CD4-positive, alpha-beta T cell treated with Interleukin-4 for 4 hours (primary cell): ENCODE data around the gene WNT11.
"Not testable (repeated sequence)": the region's sequence is repeated elsewhere in the genome, so short reads cannot be mapped to it uniquely, and the experiment has no call there.

Source experiments
- DNase-seq: peaks from one replicate; pipeline ENCODE4 v3.0.0-alpha.2; 2020

WNT11 gene

DNA sequence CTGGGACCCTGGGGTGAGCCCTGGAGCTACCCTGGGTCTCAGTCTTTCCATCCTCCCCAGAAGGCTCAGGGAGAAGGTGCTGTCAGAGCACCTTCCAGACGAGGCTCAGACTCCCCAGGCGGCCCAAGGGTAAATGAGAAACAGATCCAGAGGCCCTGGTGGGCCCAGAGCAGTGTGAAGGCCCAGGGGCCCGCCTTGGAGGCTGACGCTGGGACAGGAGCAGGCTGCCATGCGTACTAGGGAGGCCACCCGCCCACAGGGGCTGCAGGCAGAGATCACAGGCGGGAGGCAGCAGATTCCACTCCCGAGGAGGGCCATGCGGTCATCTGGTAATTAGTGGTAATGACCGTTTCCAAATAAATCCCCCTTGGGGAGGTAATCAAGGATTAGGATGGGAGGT, 5.2 kb downstream of the WNT11 start:
- no peak for DNase-seq

DNA sequence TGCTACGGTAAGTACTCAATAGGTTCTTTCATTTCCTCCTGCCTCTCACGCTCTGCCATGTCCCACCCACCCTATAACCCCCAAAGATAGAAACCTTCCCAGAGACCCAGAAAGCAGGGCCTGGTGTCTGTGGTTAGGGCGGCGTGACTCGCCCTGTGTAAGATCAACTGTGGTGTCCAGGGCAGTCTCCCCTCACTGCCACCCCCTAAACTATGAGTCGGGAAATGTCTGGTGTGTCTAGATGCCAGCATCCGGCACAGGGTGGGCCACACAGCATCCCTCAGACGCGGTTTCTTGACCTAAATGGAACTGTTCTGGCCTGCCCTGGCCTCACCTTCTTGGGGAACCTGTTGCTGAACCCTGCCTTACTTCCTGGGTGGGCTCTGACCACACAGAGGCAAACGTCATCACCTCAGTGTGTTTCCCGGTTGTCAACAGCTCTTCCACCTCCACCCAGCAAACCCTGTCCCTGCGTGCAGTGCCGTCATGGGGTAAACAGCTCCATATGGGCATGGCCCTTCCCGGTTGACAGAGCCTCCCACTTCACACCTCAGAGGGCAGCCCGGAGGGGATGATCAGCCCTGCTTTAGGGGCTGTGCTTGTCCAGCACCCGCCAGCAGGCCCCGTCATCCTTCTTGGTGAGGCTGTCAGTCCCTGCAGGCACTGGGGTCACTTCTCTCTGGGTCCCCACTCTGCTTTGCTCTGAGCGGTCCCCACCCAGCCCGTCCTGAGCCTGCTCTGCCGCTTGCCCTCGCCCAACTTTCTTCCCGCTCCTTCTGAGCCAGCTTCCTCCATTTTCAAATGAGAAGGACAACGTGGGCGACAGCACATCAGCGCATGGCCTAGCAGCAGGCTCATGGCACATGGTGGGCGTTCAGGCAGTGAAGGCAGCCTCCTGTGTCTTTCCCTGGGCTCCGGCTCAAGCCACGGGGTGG, 6.0 kb downstream of the WNT11 start:
- DNase-seq: no peak

DNA sequence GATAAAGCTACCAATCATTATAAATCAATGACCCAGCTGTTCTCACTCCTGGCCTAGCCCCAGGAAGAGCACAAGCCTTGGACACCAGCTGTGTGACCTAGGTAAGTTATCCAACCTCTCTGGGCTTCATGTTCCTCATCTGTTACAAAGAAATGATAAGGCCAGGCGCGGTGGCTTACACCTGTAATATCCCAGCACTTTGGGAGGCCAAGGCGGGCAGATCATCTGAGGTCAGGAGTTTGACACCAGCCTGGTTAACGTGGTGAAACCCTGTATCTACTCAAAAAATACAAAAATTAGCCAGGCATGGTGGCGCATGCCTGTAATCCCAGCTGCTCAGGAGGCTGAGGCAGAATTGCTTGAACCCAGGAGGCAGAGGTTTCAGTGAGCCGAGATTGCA, 7.6 kb downstream of the WNT11 start:
- not testable (repeated sequence) for DNase-seq

DNA sequence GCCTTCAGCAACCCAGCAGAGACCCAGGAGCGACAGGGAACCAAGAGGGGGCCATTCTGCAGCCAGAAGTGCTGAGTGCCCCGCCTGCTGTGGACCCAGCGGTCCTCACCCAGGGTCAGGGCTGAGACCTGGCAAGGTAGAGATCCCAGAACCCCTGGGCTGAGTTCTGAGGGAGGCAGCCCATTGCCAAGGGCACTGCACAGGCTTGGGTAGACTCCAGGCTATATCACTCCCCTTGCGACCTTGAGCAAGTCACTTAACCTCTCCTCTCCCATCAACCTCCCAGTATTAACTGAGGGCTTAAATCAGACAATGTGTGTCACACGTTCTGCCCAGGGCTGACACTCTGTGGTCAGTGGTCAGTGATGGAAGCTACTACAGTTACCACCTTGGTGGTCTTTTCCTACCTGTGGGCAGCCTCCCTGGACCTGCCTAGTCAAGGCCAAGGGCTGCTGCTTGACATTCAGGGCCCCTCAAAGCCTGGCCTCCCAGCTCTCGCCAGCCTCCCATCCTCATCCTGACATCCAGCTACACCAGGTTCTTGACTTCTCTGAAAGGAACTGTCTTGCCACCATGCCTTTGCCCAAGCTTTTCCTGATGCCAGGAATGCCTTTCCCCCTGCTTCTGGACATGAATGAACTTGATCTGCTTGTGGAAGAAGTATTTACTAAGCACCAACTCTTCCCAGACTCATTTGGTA, 8.2 kb downstream of the WNT11 start:
- DNase-seq: no peak

DNA sequence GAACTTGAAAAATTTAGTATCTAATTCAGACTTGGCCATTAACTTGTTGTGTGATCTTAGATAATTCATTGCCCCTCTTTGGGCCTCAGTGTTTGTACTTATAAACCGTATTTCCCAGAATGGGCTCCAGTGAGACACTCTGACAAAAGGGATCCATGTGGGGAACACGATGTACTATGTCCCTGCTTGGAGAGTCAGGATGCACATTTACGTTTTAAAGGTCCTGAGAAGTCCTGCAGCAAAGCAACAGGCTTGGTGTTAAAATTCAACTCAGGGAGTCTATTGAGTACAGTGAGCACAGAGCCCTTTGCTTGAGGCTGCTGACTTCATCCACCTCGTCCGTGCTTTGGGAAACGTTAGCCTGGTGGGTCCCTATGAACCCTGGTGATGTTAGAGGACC, 9.0 kb downstream of the WNT11 start:
- no peak for DNase-seq

DNA sequence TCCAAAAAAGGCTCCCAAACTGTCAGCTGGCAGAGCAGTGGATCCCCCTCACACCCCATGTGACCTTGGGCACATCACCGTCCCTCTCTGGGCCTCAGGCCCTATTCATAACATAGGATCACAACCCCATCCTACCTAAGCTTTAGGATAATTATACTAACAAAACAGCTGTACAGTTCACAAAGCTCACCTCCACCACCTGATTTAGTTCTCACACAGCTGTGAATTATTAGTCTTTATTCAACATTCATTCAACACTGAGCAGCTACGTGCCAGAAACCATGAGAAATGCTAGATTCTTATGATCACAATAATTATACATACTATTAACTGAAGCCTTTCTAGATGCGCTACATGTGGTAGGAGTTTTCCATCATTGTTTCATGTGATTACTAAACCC, 9.5 kb downstream of the WNT11 start:
- DNase-seq: no peak

DNA sequence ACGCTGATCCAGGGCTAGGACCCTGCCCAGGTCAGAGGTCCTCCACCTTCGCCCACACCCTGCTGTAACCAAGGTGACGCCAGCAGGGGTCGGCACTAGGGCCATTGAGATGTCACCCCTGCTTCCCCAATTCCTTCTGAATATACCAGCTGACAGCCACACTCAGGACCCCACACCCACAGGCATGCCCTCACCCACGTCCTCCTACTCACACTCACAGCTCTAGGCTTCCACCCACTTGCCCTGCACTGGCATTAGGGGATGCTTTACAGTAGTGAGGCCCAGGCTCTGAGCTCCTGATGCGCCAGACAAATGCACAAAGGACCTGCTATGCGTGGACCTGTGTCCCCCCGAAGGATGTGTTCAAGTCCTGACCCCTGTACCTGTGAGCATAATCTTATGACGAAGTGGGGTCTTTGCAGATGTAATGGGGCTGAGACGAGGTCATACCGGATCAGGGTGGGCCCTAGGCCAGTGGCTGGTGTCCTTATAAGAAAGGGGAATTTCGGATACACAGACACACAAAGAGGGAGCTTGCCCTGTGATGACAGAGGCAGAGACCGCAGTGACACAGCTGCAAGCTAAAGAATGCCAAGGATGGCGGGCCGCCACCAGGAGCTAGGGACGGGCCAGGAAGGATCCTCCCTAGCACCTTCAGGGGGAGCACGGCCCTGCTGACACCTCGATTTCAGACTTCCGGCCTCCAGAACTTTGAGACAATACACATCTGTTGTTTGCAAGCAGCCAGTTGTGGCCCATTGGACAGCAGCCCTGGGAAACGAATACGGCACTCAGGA, 11.2 kb downstream of the WNT11 start:
- DNase-seq: no peak

DNA sequence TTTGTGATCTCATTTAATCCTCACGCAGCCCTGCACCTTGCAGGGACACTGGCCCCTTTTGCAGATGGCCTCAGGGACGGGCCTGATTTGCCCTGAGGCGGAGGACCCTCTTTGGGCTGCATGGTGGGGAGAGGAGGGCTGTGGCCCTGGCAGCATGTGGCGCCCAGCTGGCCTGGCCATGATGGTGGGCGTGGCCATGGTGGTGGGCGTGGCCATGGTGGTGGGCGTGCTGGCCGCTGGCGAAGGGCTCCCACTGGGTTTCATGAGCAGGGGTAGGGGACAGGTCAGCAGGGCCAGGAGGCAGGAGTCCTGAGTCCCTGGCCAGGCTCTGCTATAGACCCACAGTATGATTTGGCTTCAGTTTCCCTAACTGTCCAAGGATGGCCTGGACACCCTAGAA, 13.1 kb downstream of the WNT11 start:
- no peak for DNase-seq

DNA sequence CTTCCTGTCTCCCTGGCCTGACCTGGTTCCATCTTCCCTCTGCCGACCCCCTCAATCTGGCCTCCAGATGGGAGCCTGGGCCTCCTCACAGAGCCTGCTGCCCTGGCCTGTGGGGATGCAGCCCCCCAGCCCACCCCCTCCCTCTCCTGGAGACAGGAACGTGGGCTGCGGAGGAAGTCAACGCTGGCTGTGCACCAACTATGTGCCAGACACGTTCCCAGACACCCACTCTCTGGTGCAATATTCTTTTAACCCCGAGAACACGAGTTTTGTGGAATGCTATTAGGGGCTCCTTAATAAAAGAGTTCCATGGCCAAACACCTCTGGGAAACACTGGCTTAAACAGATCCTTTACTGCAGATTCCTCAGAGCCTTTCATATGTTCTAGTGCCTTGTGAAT, 15.9 kb downstream of the WNT11 start:
- no peak for DNase-seq

DNA sequence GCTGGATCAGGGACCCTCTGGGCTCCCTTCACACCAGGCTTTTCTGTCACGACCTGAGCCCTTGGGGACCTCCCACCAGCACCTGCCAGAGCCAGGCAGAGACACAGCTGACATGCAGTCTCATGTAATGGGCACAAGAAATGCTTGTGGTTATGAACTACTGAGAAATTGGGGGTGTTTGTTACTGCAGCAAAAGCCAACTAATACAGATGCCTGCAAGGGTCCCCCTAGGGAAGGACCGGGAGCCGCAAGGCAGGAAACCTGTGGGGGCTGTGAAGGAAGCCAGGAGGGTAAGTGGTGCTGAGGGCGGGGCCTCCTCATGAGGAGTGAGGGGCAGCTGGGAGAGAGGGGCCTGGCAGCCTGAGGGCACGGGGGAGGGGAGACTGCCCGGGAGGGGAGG, 16.6 kb downstream of the WNT11 start:
- DNase-seq: no peak

DNA sequence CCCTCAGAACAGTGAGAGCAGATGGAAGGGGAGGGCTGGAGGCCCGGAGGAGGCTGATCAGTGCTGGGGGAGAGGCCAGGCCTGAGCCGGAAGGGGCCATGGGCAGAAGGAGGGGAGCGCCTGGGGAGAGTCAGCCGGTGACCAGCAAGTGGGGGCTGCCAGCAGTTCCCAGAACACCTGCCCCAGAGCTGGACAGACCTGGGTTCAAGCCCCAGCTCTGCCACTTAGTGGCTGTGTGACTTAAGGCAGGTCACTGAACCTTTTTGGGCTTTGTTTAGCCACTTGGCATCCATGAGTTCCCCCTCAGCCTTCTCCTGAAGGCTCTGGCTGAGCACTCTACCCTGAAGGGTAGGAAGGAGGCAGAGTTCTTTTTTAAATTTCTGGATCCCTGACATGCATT, 17.4 kb downstream of the WNT11 start:
- no peak for DNase-seq

DNA sequence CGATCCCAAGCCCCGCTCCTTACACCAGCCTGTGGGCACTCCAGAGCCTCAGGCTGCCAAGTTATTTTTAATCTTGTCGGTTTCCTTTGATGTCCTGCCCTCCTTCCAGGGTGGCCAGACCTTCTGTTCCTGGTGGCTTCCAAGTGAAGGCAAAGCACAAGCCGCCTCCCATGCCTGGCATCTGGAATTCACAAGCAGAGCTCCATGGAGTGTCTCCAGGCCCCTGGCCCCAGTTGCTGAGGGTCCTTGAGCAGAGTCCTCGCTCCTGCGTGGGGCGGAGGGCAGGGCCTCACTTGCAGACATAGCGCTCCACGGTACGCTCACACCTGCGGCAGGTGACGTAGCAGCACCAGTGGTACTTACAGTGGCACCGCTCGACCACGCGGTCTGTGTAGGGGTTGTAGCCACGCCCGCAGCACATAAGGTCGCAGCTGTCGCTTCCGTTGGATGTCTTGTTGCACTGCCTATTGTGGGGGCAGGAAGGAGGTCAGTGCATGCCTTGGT, 19.5 kb downstream of the WNT11 start:
- DNase-seq: no peak

DNA sequence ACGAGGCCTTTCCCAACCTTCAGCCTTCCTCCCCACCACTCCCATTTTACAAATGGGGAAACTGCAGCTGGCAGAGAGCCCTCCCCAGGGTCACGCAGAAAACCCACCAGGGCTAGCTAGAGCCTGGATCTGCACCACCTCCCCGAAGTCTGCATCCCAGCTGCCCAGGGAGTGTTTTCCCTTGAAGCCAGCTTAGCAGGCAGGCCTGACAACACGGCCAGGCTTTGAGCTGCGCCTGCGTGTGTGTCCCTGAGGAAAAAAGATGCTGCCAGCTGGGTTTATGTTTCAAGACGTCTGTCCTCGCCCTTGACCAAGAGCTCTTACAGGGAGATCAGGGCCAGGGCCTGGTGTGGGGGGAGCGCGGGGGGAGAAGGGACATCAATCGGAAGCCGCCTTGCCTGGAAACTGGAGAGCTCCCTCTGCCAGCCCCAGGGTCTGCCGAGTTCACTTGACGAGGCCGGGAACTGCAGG, 20.3 kb downstream of the WNT11 start:
- DNase-seq: no peak

DNA sequence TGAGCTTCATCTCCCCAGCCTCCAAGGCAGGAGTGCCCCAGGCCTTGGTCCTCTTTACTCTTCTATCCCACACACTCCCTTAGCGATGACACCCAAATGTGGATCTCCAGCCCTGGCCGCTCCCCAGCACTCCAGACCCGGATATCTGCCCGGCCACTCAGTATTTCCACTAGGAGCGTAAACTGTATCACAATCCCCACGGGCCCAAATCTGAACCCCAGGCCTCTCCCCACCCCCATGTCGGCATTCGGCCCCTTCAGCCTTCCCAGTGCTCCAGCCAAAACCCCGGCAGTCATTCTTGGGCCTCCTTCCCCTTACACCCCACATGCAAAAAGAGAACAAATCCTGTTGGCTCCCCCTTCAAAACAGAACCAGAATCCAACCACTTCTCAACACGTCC, 20.8 kb downstream of the WNT11 start:
- no peak for DNase-seq

DNA sequence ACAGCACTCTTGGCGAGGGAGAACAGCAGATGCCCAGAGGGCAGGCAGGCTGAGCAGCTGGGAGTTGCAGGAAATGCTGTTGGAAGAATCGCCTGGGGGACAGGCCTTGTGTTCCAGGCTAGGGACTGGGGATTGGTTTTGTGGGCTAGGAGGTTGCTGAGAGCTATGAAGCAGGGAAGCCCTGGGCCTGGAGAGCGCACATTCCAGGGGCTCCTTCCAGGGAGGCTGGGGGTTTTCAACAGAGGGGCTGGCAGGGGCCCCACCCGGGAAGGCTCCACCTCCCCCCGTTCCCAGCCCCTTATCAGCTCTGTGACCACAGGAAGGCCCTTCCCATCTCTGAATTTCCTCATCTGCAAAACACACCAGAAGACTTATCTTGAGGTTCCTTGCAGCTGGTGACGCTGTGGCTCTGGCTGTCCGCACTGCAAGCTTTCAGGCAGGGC, 21.7 kb downstream of the WNT11 start:
- DNase-seq: no peak

DNA sequence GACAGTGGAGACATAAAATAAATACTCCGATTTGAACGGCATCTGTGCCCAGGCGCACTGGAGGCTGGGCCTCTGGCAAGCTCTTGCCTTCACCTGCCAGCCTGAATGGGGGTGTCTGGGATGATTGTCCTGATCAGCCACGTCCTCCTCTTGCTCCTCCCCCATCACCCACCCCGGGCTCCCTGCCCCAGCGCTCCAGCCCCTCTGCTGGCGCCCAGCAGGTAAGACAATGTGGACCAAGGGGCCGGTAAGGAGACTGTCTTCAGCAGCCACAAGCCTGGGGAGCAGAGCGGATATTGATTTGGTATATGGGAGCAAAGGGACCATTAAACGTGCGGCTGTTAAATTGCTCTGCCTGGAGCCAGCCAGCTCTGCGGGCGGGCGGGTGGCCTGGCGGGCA, 24.9 kb downstream of the WNT11 start:
- DNase-seq: no peak

DNA sequence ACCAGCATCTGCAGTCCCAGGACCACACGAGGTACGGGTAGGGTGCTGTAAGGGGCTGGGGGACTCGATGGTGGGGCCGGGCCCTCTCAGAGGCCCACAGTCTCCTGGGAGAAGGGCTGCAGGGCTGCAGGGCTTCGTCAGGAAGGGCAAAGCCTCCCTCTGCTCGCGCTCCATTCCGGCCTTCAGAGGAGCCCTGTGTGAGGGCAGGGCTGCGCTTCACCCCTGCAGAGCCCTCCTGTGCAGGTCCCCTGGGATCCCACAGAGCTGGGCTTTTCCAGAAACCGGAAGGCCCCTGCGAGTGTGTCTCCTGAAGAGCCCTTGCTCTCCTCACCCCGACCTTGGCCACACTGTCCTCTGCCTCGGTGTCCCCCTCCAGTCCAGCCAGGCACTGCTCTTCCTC, 27.2 kb downstream of the WNT11 start:
- no peak for DNase-seq

DNA sequence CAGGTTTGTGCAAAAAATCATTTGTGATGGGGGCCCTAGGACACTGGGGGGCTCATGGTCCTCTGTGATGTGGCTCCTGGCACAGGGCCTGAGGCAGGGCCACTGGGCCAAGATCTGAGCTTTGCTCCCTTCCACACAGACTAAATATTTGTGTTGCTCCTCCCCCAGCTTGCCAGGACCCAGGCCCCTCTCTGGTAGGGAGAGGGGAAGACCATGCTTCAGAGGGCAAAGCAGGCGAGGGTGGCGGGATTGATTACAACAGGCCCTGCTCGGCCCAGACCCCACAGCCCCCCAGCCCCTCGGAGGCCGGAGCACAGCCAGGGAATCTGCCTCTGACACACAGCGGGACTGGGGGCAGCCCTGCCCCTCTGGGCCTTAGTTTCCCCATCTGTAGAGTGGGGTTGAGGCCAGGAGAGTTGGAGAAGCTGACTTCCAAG, 29.0 kb downstream of the WNT11 start:
- DNase-seq: no peak

DNA sequence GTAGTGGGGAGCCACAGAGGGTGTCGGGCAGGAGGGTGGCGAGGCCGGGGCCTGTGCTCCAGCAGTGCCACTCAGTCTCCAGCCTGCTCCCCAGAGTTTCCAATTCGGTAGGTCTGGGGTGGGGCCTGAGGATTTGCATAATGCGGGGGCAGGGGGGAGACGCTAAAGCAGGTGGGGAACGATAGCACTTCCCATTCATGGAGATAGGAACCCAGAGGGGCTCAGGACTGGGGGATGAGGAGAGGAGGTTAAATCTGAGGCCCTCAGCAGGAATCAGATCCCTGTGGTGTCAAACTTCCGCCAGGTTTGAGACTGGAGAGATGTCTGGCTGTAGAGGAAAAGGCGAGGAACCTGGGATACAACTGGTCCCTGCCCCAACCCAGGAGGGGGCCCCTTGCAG, 29.8 kb downstream of the WNT11 start:
- DNase-seq: no peak

DNA sequence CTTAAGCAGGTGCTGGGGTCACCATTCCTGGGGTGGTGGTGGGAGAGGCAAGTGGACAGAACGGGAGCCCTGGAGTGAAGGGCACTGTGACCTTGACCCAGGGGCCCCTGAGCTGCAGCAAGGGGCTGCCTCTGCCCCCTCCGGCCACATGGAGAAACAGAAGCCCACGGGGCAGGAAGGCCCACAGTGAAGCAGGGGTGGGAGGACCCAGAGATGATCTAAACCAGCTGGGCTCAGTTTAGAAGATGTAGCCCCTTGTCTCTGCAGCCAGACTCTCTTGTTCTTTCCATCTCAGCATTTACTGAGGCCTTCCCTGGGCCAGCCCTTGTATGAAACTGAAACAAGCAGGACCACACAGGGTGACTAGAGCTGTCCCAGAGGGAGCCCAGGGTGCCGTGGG, 30.5 kb downstream of the WNT11 start:
- no peak for DNase-seq

DNA sequence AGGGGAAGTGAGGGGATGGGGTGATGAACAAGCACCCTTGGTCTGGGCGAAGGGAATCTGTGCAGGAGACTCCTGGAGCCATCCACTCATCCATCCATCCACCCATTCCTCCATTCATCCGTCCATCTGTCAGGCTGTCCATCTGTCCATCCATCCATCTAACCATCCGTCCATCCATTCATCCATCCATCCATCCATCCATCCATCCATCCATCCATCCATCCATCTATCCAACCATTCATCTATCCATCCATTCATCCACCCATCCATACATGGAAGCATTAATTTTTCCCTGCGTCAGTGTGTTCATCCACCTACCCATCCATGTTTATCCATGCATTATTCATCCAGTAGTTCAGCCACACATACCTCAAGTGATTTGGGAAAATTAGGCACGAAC, 32.0 kb downstream of the WNT11 start:
- DNase-seq: no peak

DNA sequence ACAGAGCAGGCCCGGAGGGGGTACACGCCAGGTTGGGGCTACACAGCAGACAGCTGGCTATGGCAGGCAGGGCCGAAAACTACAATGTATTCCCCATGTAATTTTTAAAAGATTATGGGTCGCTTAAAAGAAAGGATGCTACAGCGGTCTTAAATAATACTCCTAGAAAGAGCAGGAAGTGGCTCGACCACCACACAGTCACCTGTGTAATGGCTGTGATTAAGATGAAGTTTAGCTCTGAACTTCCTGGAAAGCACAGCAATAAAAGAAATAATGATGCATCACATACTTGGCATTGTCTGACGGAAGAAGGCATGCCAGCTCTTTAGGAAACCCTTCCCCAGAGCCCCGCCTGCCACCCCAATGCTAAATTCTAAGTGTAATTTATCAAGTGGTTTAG, 32.6 kb downstream of the WNT11 start:
- no peak for DNase-seq

DNA sequence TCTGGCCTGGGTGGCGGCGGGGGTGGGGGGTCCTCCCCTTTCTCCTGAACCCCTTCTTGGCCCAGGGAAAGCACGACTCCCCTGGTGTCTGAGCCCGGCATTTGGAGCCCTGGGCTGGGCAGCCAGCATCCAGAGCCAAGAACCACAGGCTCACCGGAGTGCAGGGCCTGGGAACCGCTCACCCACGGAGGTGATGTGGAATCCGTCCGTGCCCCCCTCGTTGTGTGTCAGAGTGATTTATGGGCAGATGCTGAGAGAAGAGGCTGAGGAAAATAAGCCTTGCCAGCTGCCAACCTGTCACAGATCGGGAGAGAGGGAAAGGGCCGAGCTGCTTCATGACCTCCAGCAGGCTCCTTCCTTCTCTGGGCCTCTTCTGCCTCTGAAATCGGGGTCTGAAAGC, 33.7 kb downstream of the WNT11 start:
- no peak for DNase-seq
